ENCODE data around the gene PLCL2.

Gene PLCL2

GRCh38 chr3:16999871-17000270 lies 115.1 kb downstream of the PLCL2 start:
- ATAC-seq (replicated peaks; ENCODE audit: extremely low read depth, poor library complexity, severe bottlenecking), result no peak
- H3K27me3 Mint-ChIP-seq, result no peaks in the 10 kb centered on the region
- DNase-seq (ENCODE audit: low spot score in 2 of 2), result no peak
- H3K4me3 Mint-ChIP-seq, result no peak overlapping the region
- H3K27ac Mint-ChIP-seq (ENCODE audit: low read depth), result no peak overlapping the region
- peaks cover under 1% of the 10 kb centered on the region for H3K36me3 Mint-ChIP-seq (ENCODE audit: insufficient read depth)
- H3K9me3 Mint-ChIP-seq, result no peaks in the 10 kb centered on the region
- peaks cover 89% of the 10 kb centered on the region for H3K4me1 Mint-ChIP-seq

GRCh38 chr3:17003457-17003856 lies 118.7 kb downstream of the PLCL2 start:
- Mint-ChIP-seq H3K27ac (ENCODE audit: low read depth) (peak overlapping the region; percentile 29), H3K27me3 (no peaks in the 10 kb centered on the region), H3K4me3 (no peak overlapping the region), H3K36me3 (ENCODE audit: insufficient read depth) (peaks cover 2% of the 10 kb centered on the region), H3K4me1 (peaks cover 73% of the 10 kb centered on the region), H3K9me3 (no peaks in the 10 kb centered on the region)
- ATAC-seq (replicated peaks; ENCODE audit: extremely low read depth, poor library complexity, severe bottlenecking) (no peak), DNase-seq (ENCODE audit: low spot score in 2 of 2) (no peak)

GRCh38 chr3:17006132-17006852 lies 121.5 kb downstream of the PLCL2 start:
- DNase-seq (ENCODE audit: low spot score in 2 of 2), result no peak
- H3K27ac Mint-ChIP-seq (ENCODE audit: low read depth), result peak overlapping the region; percentile 7
- H3K4me1 Mint-ChIP-seq, result peaks cover 64% of the 10 kb centered on the region
- no peaks in the 10 kb centered on the region for H3K27me3 Mint-ChIP-seq
- H3K4me3 Mint-ChIP-seq, result no peak overlapping the region
- ATAC-seq (replicated peaks; ENCODE audit: extremely low read depth, poor library complexity, severe bottlenecking), result no peak
- peaks cover 16% of the 10 kb centered on the region for H3K36me3 Mint-ChIP-seq (ENCODE audit: insufficient read depth)
- H3K9me3 Mint-ChIP-seq, result no peaks in the 10 kb centered on the region

GRCh38 chr3:17007284-17007683 lies 122.5 kb downstream of the PLCL2 start:
- Mint-ChIP-seq H3K27ac (ENCODE audit: low read depth) (no peak overlapping the region), H3K4me1 (peaks cover 55% of the 10 kb centered on the region), H3K36me3 (ENCODE audit: insufficient read depth) (peaks cover 22% of the 10 kb centered on the region), H3K4me3 (no peak overlapping the region), H3K9me3 (no peaks in the 10 kb centered on the region), H3K27me3 (no peaks in the 10 kb centered on the region)
- DNase-seq (ENCODE audit: low spot score in 2 of 2) (no peak), ATAC-seq (replicated peaks; ENCODE audit: extremely low read depth, poor library complexity, severe bottlenecking) (no peak)

- DNase-seq (ENCODE audit: low spot score in 2 of 2), result no peak
- no peak for ATAC-seq (replicated peaks; ENCODE audit: extremely low read depth, poor library complexity, severe bottlenecking)
- H3K36me3 Mint-ChIP-seq (ENCODE audit: insufficient read depth), result peaks cover 25% of the 10 kb centered on the region
- H3K27ac Mint-ChIP-seq (ENCODE audit: low read depth), result no peak overlapping the region
- H3K9me3 Mint-ChIP-seq, result no peaks in the 10 kb centered on the region
- H3K4me3 Mint-ChIP-seq, result no peak overlapping the region
- no peaks in the 10 kb centered on the region for H3K27me3 Mint-ChIP-seq
- H3K4me1 Mint-ChIP-seq, result peaks cover 49% of the 10 kb centered on the region
Observed at GRCh38 chr3:17009826-17010225, 125.1 kb downstream of the PLCL2 start.

- Mint-ChIP-seq H3K4me3 (no peak overlapping the region), H3K27ac (ENCODE audit: low read depth) (no peak overlapping the region), H3K4me1 (peaks cover 47% of the 10 kb centered on the region), H3K36me3 (ENCODE audit: insufficient read depth) (peaks cover 30% of the 10 kb centered on the region), H3K9me3 (no peaks in the 10 kb centered on the region), H3K27me3 (no peaks in the 10 kb centered on the region)
- ATAC-seq (replicated peaks; ENCODE audit: extremely low read depth, poor library complexity, severe bottlenecking) (no peak), DNase-seq (ENCODE audit: low spot score in 2 of 2) (no peak)
Observed at GRCh38 chr3:17011728-17012338, 127.1 kb downstream of the PLCL2 start.

- H3K27me3 Mint-ChIP-seq, result no peaks in the 10 kb centered on the region
- ATAC-seq (replicated peaks; ENCODE audit: extremely low read depth, poor library complexity, severe bottlenecking) (no peak), DNase-seq (ENCODE audit: low spot score in 2 of 2) (no peak)
- H3K36me3 Mint-ChIP-seq (ENCODE audit: insufficient read depth), result peaks cover 30% of the 10 kb centered on the region
- H3K27ac Mint-ChIP-seq (ENCODE audit: low read depth), result peak overlapping the region; percentile 47
- no peaks in the 10 kb centered on the region for H3K9me3 Mint-ChIP-seq
- H3K4me3 Mint-ChIP-seq, result no peak overlapping the region
- peaks cover 55% of the 10 kb centered on the region for H3K4me1 Mint-ChIP-seq
Observed at GRCh38 chr3:17013050-17013449, 128.3 kb downstream of the PLCL2 start.

- H3K4me3 Mint-ChIP-seq, result no peak overlapping the region
- H3K36me3 Mint-ChIP-seq (ENCODE audit: insufficient read depth), result peaks cover 30% of the 10 kb centered on the region
Observed at GRCh38 chr3:17013571-17013970, 128.8 kb downstream of the PLCL2 start.

GRCh38 chr3:17014284-17014683 lies 129.5 kb downstream of the PLCL2 start:
- Mint-ChIP-seq H3K4me1 (peaks cover 58% of the 10 kb centered on the region), H3K27me3 (no peaks in the 10 kb centered on the region), H3K4me3 (no peak overlapping the region), H3K36me3 (ENCODE audit: insufficient read depth) (peaks cover 30% of the 10 kb centered on the region), H3K27ac (ENCODE audit: low read depth) (peak overlapping the region; percentile 47), H3K9me3 (no peaks in the 10 kb centered on the region)
- ATAC-seq (replicated peaks; ENCODE audit: extremely low read depth, poor library complexity, severe bottlenecking) (no peak), DNase-seq (ENCODE audit: low spot score in 2 of 2) (no peak)

More at GRCh38 chr3:17013571-17013970, 128.8 kb downstream of the PLCL2 start:
- no peak for ATAC-seq (replicated peaks; ENCODE audit: extremely low read depth, poor library complexity, severe bottlenecking)
- Mint-ChIP-seq H3K4me1 (peaks cover 56% of the 10 kb centered on the region), H3K27ac (ENCODE audit: low read depth) (peak overlapping the region; percentile 47), H3K9me3 (no peaks in the 10 kb centered on the region), H3K27me3 (no peaks in the 10 kb centered on the region)
- DNase-seq (ENCODE audit: low spot score in 2 of 2), result no peak

GRCh38 chr3:17014709-17015108 lies 130.0 kb downstream of the PLCL2 start:
- H3K27ac Mint-ChIP-seq (ENCODE audit: low read depth), result no peak overlapping the region
- H3K4me1 Mint-ChIP-seq, result peaks cover 54% of the 10 kb centered on the region
- no peak for ATAC-seq (replicated peaks; ENCODE audit: extremely low read depth, poor library complexity, severe bottlenecking)
- no peak overlapping the region for H3K4me3 Mint-ChIP-seq
- H3K36me3 Mint-ChIP-seq (ENCODE audit: insufficient read depth), result peaks cover 28% of the 10 kb centered on the region
- no peaks in the 10 kb centered on the region for H3K9me3 Mint-ChIP-seq
- no peak for DNase-seq (ENCODE audit: low spot score in 2 of 2)
- no peaks in the 10 kb centered on the region for H3K27me3 Mint-ChIP-seq

- DNase-seq (ENCODE audit: low spot score in 2 of 2), result no peak
- ATAC-seq (replicated peaks; ENCODE audit: extremely low read depth, poor library complexity, severe bottlenecking), result no peak
- Mint-ChIP-seq H3K27me3 (no peaks in the 10 kb centered on the region), H3K4me1 (peaks cover 70% of the 10 kb centered on the region), H3K9me3 (no peaks in the 10 kb centered on the region), H3K27ac (ENCODE audit: low read depth) (no peak overlapping the region), H3K36me3 (ENCODE audit: insufficient read depth) (peaks cover 6% of the 10 kb centered on the region), H3K4me3 (no peak overlapping the region)
Observed at GRCh38 chr3:17021614-17022013, 136.9 kb downstream of the PLCL2 start.

GRCh38 chr3:17023006-17023664 lies 138.4 kb downstream of the PLCL2 start:
- peak in 1 of 2 donors; percentile 46 for DNase-seq (ENCODE audit: low spot score in 2 of 2)
- Mint-ChIP-seq H3K36me3 (ENCODE audit: insufficient read depth) (peaks cover 6% of the 10 kb centered on the region), H3K4me3 (peak overlapping the region; percentile 48), H3K9me3 (no peaks in the 10 kb centered on the region), H3K4me1 (peaks cover 63% of the 10 kb centered on the region), H3K27me3 (no peaks in the 10 kb centered on the region), H3K27ac (ENCODE audit: low read depth) (peak overlapping the region; percentile 87)
- peak; percentile 99 for ATAC-seq (replicated peaks; ENCODE audit: extremely low read depth, poor library complexity, severe bottlenecking)

Measured in central memory CD8-positive, alpha-beta T cell (primary cell).